Right hindlimb (tissue), 1 donor: ENCODE measurements around the gene ANTXR2.

Experiments
- DNase-seq: peaks from one replicate; pipeline ENCODE4 v3.0.0-alpha.2; 2018

The ANTXR2 gene

GRCh38 chr4:80091688-80092087 is 18.7 kb upstream of the ANTXR2 start:
- DNase-seq = no peak

DNA sequence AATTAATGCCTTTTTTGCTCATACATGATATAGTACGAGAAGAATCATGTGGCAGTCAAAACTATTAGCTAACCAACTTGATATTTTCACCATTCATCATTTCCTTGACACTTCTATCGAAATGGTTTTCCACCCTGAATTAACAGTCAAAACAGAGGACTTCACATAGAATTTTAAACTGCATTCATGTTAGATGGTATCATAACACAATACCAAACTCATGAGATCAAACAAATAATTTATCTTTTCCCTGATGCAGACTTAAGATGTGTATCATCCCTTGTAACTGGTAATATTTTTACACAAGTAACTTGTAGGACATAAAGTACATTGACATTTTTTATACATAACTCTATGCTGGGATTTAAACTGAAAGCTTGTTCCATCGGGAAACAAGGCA is 18.2 kb upstream of the ANTXR2 start:
- DNase-seq = no peak

GRCh38 chr4:80090090-80090489 is 17.1 kb upstream of the ANTXR2 start:
- no peak for DNase-seq

GRCh38 chr4:80088471-80088870 is 15.4 kb upstream of the ANTXR2 start:
- no peak for DNase-seq

GRCh38 chr4:80086296-80086695 is 13.3 kb upstream of the ANTXR2 start:
- DNase-seq = no peak

DNA sequence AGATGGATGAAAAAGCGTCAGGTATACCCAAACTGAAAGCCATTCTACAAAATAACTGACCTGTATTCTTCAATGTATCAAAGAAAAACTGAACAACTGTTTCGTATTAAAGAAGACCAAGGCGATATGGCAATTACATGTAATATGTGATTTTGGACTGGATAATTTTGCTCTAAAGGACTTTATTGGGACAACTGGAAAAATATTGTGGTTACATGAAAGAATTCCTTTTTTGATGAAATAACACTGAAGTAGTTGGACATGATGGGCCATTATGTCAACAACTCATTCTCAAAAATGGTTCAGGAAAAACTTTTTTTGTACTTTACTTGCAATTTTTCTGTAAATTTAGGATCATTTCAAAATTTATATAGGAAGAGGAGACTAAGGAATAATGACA is 12.1 kb upstream of the ANTXR2 start:
- DNase-seq = no peak

DNA sequence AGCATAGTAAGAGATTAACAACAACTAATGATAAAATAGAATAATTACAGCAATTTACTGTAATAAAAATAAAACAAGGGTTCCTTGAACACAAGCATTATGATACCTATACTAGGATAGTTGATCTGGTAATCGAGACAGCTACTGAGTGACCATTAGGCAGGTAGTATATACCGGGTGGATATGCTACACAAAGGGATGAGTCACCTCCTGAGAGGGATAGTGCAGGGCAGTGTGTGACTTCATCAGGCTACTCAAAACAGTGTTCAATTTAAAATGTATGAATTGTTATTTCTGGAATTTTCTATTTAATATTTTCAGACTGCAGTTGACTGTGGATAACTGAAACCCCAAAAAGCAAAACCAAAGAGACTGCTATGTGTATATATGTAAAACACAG is 9.7 kb upstream of the ANTXR2 start:
- DNase-seq = no peak

GRCh38 chr4:80081566-80081965 is 8.5 kb upstream of the ANTXR2 start:
- no peak for DNase-seq

- no peak for DNase-seq
Measured at GRCh38 chr4:80079255-80079923, 6.4 kb upstream of the ANTXR2 start.

GRCh38 chr4:80078346-80079092 is 5.5 kb upstream of the ANTXR2 start:
- no peak for DNase-seq

DNA sequence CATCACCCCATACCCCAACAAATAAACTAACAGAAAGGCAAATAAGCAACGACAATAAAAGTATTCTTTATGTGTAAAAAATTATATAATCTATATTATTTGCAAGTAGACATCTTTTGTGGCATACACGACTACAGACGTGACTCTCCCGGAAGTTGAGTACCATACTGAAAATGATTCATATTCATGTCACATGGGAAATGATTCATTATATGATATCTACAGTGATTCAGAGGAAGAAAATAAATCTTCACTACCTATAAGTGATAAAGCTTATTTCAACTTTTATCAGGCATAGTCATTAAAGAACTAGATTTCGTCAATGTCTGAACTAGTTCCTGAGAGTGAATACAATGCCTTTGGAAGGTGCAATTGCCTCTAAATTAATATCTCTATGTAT is 4.6 kb upstream of the ANTXR2 start:
- no peak for DNase-seq

- no peak for DNase-seq
Measured at GRCh38 chr4:80076681-80077080, 3.7 kb upstream of the ANTXR2 start.

DNA sequence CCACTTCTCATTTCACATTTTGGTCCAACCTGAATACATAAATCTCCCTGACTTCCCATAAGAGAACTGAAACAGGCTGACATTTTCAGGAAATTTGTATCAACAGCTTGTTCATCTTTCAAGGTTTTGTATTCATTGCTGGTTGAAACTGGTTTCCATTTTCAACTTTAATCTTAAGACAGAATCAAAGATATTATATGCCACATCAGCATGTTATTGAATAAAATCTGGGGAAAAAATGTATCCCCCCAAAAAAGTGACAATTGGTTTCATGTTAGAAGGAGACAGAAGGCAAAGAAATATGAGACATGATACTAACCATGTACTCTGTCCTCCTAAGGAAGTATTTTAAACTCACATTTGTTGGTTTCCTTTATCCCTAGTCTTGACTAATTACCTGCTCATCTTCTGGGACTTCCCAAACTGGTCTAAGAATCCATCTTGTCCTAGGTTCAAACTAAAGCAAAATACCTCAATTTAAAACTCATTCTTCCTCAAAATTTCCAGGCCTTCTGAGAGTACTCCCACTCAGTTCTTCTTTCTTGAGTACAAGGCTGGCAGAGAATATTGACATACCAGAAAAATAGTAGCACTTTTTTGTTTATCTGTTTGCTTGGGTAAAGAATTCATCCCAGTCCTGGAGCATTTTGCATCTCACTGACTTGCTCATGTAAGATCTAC is 3.1 kb upstream of the ANTXR2 start:
- DNase-seq = no peak

- DNase-seq = no peak
Measured at GRCh38 chr4:80074651-80075050, 1.6 kb upstream of the ANTXR2 start.

GRCh38 chr4:80074069-80074468 is 1.0 kb upstream of the ANTXR2 start:
- DNase-seq = no peak

DNA sequence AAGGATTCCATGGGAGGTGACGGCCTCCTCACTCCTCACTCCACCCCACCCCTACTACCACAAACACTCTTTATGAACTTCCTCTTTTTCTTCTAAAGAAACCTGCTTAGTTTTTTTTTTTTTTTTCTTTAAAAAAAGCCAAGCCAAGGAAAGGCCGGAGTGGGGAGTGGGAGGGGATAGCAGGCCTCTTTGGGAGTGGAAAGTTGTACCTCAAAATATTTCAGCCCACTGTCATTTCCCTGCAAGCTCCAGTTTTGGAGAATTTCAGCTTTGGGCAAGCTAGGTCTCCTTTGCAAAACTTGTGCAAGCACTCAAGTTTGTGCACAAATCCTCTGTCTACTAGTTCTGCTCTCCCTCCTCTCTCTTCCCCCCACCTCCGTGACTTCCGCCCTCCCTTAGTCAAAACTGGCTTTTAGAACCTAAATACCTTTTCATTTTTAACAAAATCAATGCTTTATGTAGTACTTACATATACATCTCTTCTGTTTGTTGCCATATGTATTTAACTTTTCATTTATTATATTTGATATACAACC is 512 bp upstream of the ANTXR2 start:
- no peak for DNase-seq

DNA sequence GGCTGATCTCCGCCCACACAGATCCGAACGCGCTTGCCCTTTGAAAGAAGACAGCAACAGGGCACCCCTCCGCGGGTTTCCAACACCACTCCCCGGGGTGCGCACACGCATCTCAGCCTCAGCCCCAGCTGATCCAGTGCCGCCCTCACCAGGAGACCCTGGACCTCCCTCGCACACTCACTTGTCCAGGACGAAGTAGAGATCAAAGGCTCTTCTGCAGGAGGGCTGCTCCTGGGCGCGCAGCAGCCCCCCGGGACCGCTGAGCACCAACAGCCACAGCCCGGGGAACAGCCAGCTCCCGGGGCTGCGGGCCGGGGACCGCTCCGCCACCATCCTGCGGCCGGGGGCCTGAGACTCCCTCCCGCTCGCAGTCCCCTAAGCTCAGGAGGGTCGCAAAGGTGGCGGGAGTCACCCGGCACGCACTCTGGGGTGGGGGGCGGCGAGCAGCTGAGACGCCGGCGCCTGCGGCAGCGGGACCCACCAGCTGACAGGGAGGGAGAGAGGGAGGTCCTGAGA is 743 bp downstream of the ANTXR2 start:
- peak; percentile 67 for DNase-seq

DNA sequence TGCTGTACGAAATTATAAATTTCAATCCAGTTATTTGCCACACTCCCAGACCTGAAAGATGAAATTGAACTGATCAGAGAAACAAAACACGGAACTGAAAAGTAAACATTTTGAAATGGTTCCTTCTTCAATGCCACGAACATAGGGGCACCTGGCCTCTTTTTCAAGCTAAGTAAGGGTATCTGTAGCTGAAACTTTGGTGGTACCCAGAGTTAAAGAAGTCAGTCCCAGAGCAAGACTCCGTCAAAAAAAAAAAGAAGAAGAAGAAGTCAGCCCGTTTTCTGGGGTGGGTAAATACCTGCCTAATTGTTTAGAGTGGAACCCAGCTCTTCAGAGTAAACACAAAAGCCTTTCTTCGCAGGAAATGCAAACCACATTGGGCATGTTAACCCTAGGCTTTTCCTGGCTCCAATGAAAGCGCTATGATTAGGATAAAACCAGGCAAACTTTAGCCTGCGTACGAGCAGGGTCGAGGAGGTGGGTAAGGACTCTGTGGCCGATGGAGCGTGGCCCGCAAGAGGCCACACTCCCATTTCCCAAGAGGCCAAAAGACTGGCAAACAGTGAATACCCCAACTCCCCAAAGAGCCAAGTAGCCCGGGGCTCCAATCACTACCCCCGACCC is 1.3 kb downstream of the ANTXR2 start:
- no peak for DNase-seq

- DNase-seq = no peak
Measured at GRCh38 chr4:80070880-80071603, 2.0 kb downstream of the ANTXR2 start.

- DNase-seq = no peak
Measured at GRCh38 chr4:80069837-80070731, 2.9 kb downstream of the ANTXR2 start.

- no peak for DNase-seq
Measured at GRCh38 chr4:80069108-80069836, 3.8 kb downstream of the ANTXR2 start.
